K562 (cell line): ENCODE measurements around the gene KCNG4. TPM values are rescaled to one million over a fixed set of nuclear protein-coding genes. Genes with fewer than 3 reads are reported as not detected.
A peak's percentile ranks its signal among the peaks of the same experiment; 100 is the strongest.

Experiments used
- ARNT ChIP-seq, 2 experiments: fragments of 450-650 bp; IDR thresholded peaks; 2 replicates each; pipeline ENCODE4 v1.6.1; 2016; ENCODE audit warnings: mild to moderate bottlenecking in 1 of 2
- CC2D1A ChIP-seq: fragments of 450-650 bp; IDR thresholded peaks from 2 replicates; pipeline ENCODE4 v1.6.1; 2017; ENCODE audit warnings: mild to moderate bottlenecking
- CREM ChIP-seq: IDR thresholded peaks from 2 replicates; pipeline ENCODE4 v1.6.1; 2014; ENCODE audit warnings: antibody characterized with exemption, low read depth
- CTCF ChIP-seq, 3 experiments: IDR thresholded peaks in 2 of 3; conservative IDR thresholded peaks in 1 of 3; 2 replicates each; pipeline ENCODE4 v1.5.1; 2011 to 2012; ENCODE audit warnings: low read length in 3 of 3, mild to moderate bottlenecking in 3 of 3, control low read depth in 2 of 3, improper control_type of control experiment in 1 of 3, inconsistent platforms in 1 of 3, low read depth in 1 of 3, mixed read lengths in 1 of 3, moderate library complexity in 1 of 3; ENCODE audit not compliant: insufficient read depth in 2 of 3
- DEAF1 ChIP-seq: fragments of 450-650 bp; formaldehyde crosslinking; IDR thresholded peaks from 2 replicates; pipeline ENCODE4 v1.4.0; 2020; ENCODE audit warnings: mild to moderate bottlenecking, moderate library complexity
- ETV5 ChIP-seq: sonication (generic); formaldehyde crosslinking; IDR thresholded peaks from 2 replicates; pipeline ENCODE4 v1.4.0; 2020; ENCODE audit warnings: low read depth, mild to moderate bottlenecking, missing genetic modification reagents
- FOXK2 ChIP-seq, 2 experiments: fragments of 450-650 bp; IDR thresholded peaks in 1 of 2; conservative IDR thresholded peaks in 1 of 2; 2 replicates each; pipeline ENCODE4 v1.6.1; 2016; ENCODE audit warnings: low read depth in 2 of 2, mild to moderate bottlenecking in 1 of 2
- GTF2B ChIP-seq: IDR thresholded peaks from 2 replicates; pipeline ENCODE4 v1.6.1; 2011; ENCODE audit not compliant: insufficient read length; ENCODE audit errors: extremely low read depth
- HEY1 ChIP-seq: fragments of 250-450 bp; sonication (Bioruptor Pico); IDR thresholded peaks from 2 replicates; pipeline ENCODE4 v1.5.0; 2020; ENCODE audit warnings: mild to moderate bottlenecking, moderate library complexity, borderline replicate concordance
- JUND ChIP-seq, 2 experiments: IDR thresholded peaks; 2 replicates in 1 of 2; 3 replicates in 1 of 2; pipeline ENCODE4 v1.6.1; 2011; ENCODE audit warnings: borderline replicate concordance in 2 of 2, low read depth in 2 of 2, low read length in 2 of 2, improper control_type of control experiment in 1 of 2, missing biosample characterization in 1 of 2, missing genetic modification characterization in 1 of 2, missing genetic modification reagents in 1 of 2
- POU5F1 ChIP-seq: fragments of 150-350 bp; IDR thresholded peaks from 2 replicates; pipeline ENCODE4 v1.6.1; 2014; ENCODE audit warnings: borderline replicate concordance, low read length, low read depth, mild to moderate bottlenecking; ENCODE audit not compliant: partially characterized antibody
- RAD21 ChIP-seq, 2 experiments: fragments of 250-450 bp in 1 of 2; fragments of 450-650 bp in 1 of 2; sonication (Bioruptor Pico) in 1 of 2; formaldehyde crosslinking in 1 of 2; IDR thresholded peaks in 1 of 2; conservative IDR thresholded peaks in 1 of 2; 2 replicates each; pipeline versions ENCODE4 v1.4.0 to v1.8.0; 2020 to 2022; ENCODE audit warnings: mild to moderate bottlenecking in 2 of 2, moderate library complexity in 1 of 2
- RB1 ChIP-seq: fragments of 450-650 bp; IDR thresholded peaks from 2 replicates; pipeline ENCODE4 v1.6.1; 2017; ENCODE audit warnings: low read depth, mild to moderate bottlenecking
- SMC3 ChIP-seq: conservative IDR thresholded peaks from 2 replicates; pipeline ENCODE4 v1.6.1; 2011; ENCODE audit warnings: low read depth, low read length, improper control_type of control experiment; ENCODE audit not compliant: insufficient read depth
- STAG1 ChIP-seq: sonication (generic); formaldehyde crosslinking; IDR thresholded peaks from 2 replicates; pipeline ENCODE4 v1.5.0; 2020; ENCODE audit warnings: missing genetic modification reagents, borderline replicate concordance
- TBL1XR1 ChIP-seq, 2 experiments: IDR thresholded peaks; 2 replicates each; pipeline ENCODE4 v1.6.1; 2012; ENCODE audit warnings: improper control_type of control experiment in 2 of 2, low read length in 2 of 2, mild to moderate bottlenecking in 1 of 2
- VEZF1 ChIP-seq: fragments of 200-800 bp; sonication (Bioruptor generic); IDR thresholded peaks from 2 replicates; pipeline ENCODE4 v1.6.1; 2017; ENCODE audit warnings: missing genetic modification characterization, missing compliant biosample characterization
- ZBTB7A ChIP-seq: IDR thresholded peaks from 2 replicates; pipeline ENCODE4 v1.6.1; 2011; ENCODE audit warnings: low read depth, mild to moderate bottlenecking, low read length, moderate library complexity, borderline replicate concordance; ENCODE audit not compliant: control insufficient read depth
- polyA plus RNA-seq, 8 experiments: library from polyadenylated mRNA; depleted of rRNA in 4 of 8; stranded (reverse) in 5 of 8; unstranded in 3 of 8; fragments of >200 nt; fragmentation: Nextera tagmentation in 2 of 8; fragmentation: Illumina TruSeq in 1 of 8; extraction: Ambion mirVana in 2 of 8; extraction: Trizol in 1 of 8; gene quantifications; 2 replicates each; pipeline versions ENCODE4 v1.2.1 to v1.2.3, GENCODE V29; 2011 to 2014; ENCODE audit warnings: inconsistent platforms in 1 of 8, missing spikeins in 1 of 8
- total RNA-seq, 7 experiments: library from RNA; depleted of rRNA in 6 of 7; stranded (reverse); fragments of >200 nt in 6 of 7; fragmentation: Illumina TruSeq in 2 of 7; extraction: Trizol in 2 of 7; gene quantifications; 2 replicates each; pipeline versions ENCODE4 v1.2.1 to v1.2.3, GENCODE V29; 2011 to 2021; ENCODE audit warnings: low replicate concordance in 1 of 7

The KCNG4 gene
- total and polyA plus RNA-seq, 9 of the 15 experiments (the other 6 are each of a cell fraction or from before 2014, with no cell fraction given) = not detected

- TF ChIP-seq ZBTB7A (0 out of 2 replicates have a peak, but pooled peaks have one; percentile 28), POU5F1 (no peak), JUND (IDR thresholded peaks at IDR 0.05; ENCODE audit: borderline replicate concordance, low read depth, low read length) (0 out of 2 replicates have a peak, but pooled peaks have one; percentile 27), JUND (tag; IDR thresholded peaks at IDR 0.05; ENCODE audit: borderline replicate concordance, low read depth, low read length) (no peak), RAD21 (CRISPR knock-in tag; conservative IDR thresholded peaks at IDR 0.05 in 1 of 2, IDR thresholded peaks at IDR 0.05 in 1 of 2) (peak; percentile 79 to 87), VEZF1 (CRISPR knock-in tag) (no peak), ETV5 (no peak), DEAF1 (CRISPR knock-in tag) (peak; percentile 67; the same call in 1 of the 2 replicates), RB1 (0 out of 2 replicates have a peak, but pooled peaks have one; percentile 42), STAG1 (CRISPR knock-in tag) (peak; percentile 52; the same call in 1 of the 2 replicates), TBL1XR1 (IDR thresholded peaks at IDR 0.05; ENCODE audit: low read length in 2 of 2) (0 out of 4 replicates have a peak, but pooled peaks of 1 of the 2 experiments have one; percentile 20), CREM (peak; percentile 61), FOXK2 (conservative IDR thresholded peaks at IDR 0.05 in 1 of 2, IDR thresholded peaks at IDR 0.05 in 1 of 2; ENCODE audit: low read depth in 2 of 2) (no peak), ARNT (IDR thresholded peaks at IDR 0.05) (0 out of 4 replicates have a peak, but pooled peaks of 1 of the 2 experiments have one; percentile 17), GTF2B (no peak), CTCF (IDR thresholded peaks at IDR 0.05 in 2 of 3, conservative IDR thresholded peaks at IDR 0.05 in 1 of 3; ENCODE audit: insufficient read depth in 2 of 3, low read depth in 1 of 3, low read length in 3 of 3) (peak; percentile 88 to 94 (median 90)), CC2D1A (0 out of 2 replicates have a peak, but pooled peaks have one; percentile 15), SMC3 (peak; percentile 69), HEY1 (CRISPR knock-in tag) (no peak)
Measured at GRCh38 chr16:84277244-84277823, 37.5 kb upstream of the KCNG4 start (continued).
